K562 (cell line): Measurements from ENCODE around the gene SLC2A9. TPM values are rescaled to one million over a fixed set of nuclear protein-coding genes. Genes with fewer than 3 reads are reported as not detected.

ENCODE experiments used
- CBFB ChIP-seq: sonication (generic); formaldehyde crosslinking; IDR thresholded peaks from 2 replicates; pipeline ENCODE4 v1.4.0; 2020; ENCODE audit warnings: mild to moderate bottlenecking, missing genetic modification reagents
- CHD7 ChIP-seq: fragments of 200-600 bp; sonication (generic); IDR thresholded peaks from one replicate; pipeline ENCODE4 v1.6.1; 2012; ENCODE audit warnings: mild to moderate bottlenecking, low read depth, low read length, inconsistent platforms
- FOXK2 ChIP-seq, 2 experiments: fragments of 450-650 bp; IDR thresholded peaks in 1 of 2; conservative IDR thresholded peaks in 1 of 2; 2 replicates each; pipeline ENCODE4 v1.6.1; 2016; ENCODE audit warnings: low read depth in 2 of 2, mild to moderate bottlenecking in 1 of 2
- FOXO4 ChIP-seq: fragments of 450-650 bp; formaldehyde crosslinking; IDR thresholded peaks from 2 replicates; pipeline ENCODE4 v1.4.0; 2020; ENCODE audit warnings: mild to moderate bottlenecking, moderate library complexity
- MBD2 ChIP-seq: sonication (generic); IDR thresholded peaks from 2 replicates; pipeline ENCODE4 v1.6.1; 2016; ENCODE audit warnings: low read depth, borderline replicate concordance
- ZBED1 ChIP-seq: IDR thresholded peaks from 2 replicates; pipeline ENCODE4 v1.6.1; 2014
- ZNF586 ChIP-seq: fragments of 450-650 bp; formaldehyde crosslinking; conservative IDR thresholded peaks from 2 replicates; pipeline ENCODE4 v1.4.0; 2020; ENCODE audit warnings: mild to moderate bottlenecking, moderate library complexity
- ZNF609 ChIP-seq: sonication (generic); formaldehyde crosslinking; IDR thresholded peaks from 2 replicates; pipeline ENCODE4 v1.8.1; 2023; ENCODE audit warnings: missing genetic modification reagents, mild to moderate bottlenecking, borderline replicate concordance
- polyA plus RNA-seq, 8 experiments: library from polyadenylated mRNA; depleted of rRNA in 4 of 8; stranded (reverse) in 5 of 8; unstranded in 3 of 8; fragments of >200 nt; fragmentation: Nextera tagmentation in 2 of 8; fragmentation: Illumina TruSeq in 1 of 8; extraction: Ambion mirVana in 2 of 8; extraction: Trizol in 1 of 8; gene quantifications; 2 replicates each; pipeline versions ENCODE4 v1.2.1 to v1.2.3, GENCODE V29; 2011 to 2014; ENCODE audit warnings: inconsistent platforms in 1 of 8, missing spikeins in 1 of 8
- total RNA-seq, 7 experiments: library from RNA; depleted of rRNA in 6 of 7; stranded (reverse); fragments of >200 nt in 6 of 7; fragmentation: Illumina TruSeq in 2 of 7; extraction: Trizol in 2 of 7; gene quantifications; 2 replicates each; pipeline versions ENCODE4 v1.2.1 to v1.2.3, GENCODE V29; 2011 to 2021; ENCODE audit warnings: low replicate concordance in 1 of 7

The SLC2A9 gene
- total and polyA plus RNA-seq, 9 of the 15 experiments (the other 6 are each of a cell fraction or from before 2014, with no cell fraction given): 0.15 to 1.9 (median 0.76) TPM

GRCh38 chr4:10018818-10019461 is 2.4 kb downstream of the SLC2A9 start (continued):
- TF ChIP-seq CHD7: no peak
- TF ChIP-seq FOXK2 (conservative IDR thresholded peaks at IDR 0.05 in 1 of 2, IDR thresholded peaks at IDR 0.05 in 1 of 2; ENCODE audit: low read depth in 2 of 2): 0 out of 4 replicates have a peak, but pooled peaks of 1 of the 2 experiments have one; percentile 37
- TF ChIP-seq ZBED1: no peak
- TF ChIP-seq MBD2: no peak
- peak; percentile 81 for TF ChIP-seq CBFB (CRISPR knock-in tag)
- no peak for TF ChIP-seq ZNF586 (CRISPR knock-in tag)
- TF ChIP-seq ZNF609 (CRISPR knock-in tag): no peak
- no peak for TF ChIP-seq FOXO4 (CRISPR knock-in tag)
